Stimulated activated CD4-positive, alpha-beta T cell treated with anti-CD3 and anti-CD28 coated beads, Interleukin-15, amount 100 ng/mL, for 48 hours (primary cell): ENCODE data around the gene SIMC1.
A peak's percentile ranks its signal among the peaks of the same experiment; 100 is the strongest.

ENCODE experiments used
- DNase-seq, 2 donors: peaks; one replicate each; pipeline ENCODE4 v3.0.0-alpha.2; 2020; ENCODE audit warnings: low read depth in 2 of 2

Gene SIMC1

GRCh38 chr5:176388444-176389134 lies 150.4 kb downstream of the SIMC1 start, which contains the start of the genes HIGD2A and NOP16:
Gene HIGD2A, plus strand, starts transcription at chr5:176388751. Its CDS starts 69 bp downstream, at chr5:176388820.
Gene NOP16, minus strand, starts transcription at chr5:176388598. Its CDS starts 59 bp downstream, at chr5:176388539.
- DNase-seq: peak; percentile 98 to 99

- no peak for DNase-seq
Observed at GRCh38 chr5:176389135-176390123, 151.2 kb downstream of the SIMC1 start.

- DNase-seq: no peak
Observed at GRCh38 chr5:176391479-176391878, 153.3 kb downstream of the SIMC1 start.

GRCh38 chr5:176391999-176392398 lies 153.8 kb downstream of the SIMC1 start:
- no peak for DNase-seq

GRCh38 chr5:176392526-176392925 lies 154.3 kb downstream of the SIMC1 start:
- DNase-seq: no peak

- DNase-seq: no peak
Observed at GRCh38 chr5:176394096-176394495, 155.9 kb downstream of the SIMC1 start.

- DNase-seq: no peak
Observed at GRCh38 chr5:176394881-176395675, 156.9 kb downstream of the SIMC1 start.
